Activated CD4-positive, alpha-beta T cell treated with anti-CD3 and anti-CD28 coated beads, Interleukin-10, Interleukin-2, amounts not matched to agents 100 ng/mL and 50 ng/mL, durations not matched to agents 16 hours and 8 hours (primary cell): ENCODE results near the gene CLCF1.

Experiments used
- DNase-seq: peaks from one replicate; pipeline ENCODE4 v3.0.0-alpha.2; 2020

The CLCF1 gene

GRCh38 chr11:67393990-67394389 lies 20.6 kb upstream of the CLCF1 start:
- DNase-seq = no peak

DNA sequence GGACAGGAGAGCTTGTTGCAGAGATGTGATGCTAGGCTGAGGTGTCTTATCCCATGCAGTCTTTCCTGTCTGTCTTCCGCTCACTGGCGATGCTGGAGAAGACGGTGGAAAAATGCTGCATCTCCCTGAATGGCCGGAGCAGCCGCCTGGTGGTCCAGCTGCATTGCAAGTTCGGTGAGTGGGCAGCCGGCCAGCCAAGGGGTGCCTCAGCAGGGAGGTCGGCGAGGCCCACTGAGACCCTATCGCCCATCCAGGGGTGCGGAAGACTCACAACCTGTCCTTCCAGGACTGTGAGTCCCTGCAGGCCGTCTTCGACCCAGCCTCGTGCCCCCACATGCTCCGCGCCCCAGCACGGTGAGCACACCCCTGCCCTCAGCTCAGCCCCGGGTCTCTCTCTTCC lies 20.0 kb upstream of the CLCF1 start:
- DNase-seq = no peak

DNA sequence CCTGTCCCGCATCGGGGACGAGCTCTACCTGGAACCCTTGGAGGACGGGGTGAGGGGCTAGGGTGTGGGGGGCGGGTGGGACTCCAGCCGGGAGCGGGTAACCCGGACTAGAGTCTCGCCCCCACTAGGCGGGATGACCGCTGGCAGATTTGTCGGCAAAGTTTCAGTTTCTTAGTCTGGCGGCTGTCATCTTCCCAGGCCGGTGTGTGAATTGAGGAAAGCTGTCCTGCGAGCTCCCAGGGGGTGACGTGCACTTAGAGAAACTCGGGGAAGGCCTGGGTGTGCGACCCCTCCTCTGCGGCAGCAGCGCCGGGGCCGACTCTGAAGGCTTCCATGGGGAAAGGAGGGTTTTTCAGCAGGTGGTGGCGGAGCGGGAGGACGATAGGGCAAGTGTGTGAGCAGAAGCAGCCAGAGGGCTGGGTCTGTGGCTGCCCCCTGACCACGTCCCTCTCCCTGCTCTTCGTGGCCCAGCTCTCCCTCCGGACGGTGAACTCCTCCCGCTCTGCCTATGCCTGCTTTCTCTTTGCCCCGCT lies 18.9 kb upstream of the CLCF1 start:
- no peak for DNase-seq

GRCh38 chr11:67391304-67392182 lies 18.1 kb upstream of the CLCF1 start, which contains the start of gene RAD9A:
TSS of gene RAD9A (plus strand) at chr11:67391986. CDS start at chr11:67392045, 59 bp downstream.
- peak; percentile 96 for DNase-seq

DNA sequence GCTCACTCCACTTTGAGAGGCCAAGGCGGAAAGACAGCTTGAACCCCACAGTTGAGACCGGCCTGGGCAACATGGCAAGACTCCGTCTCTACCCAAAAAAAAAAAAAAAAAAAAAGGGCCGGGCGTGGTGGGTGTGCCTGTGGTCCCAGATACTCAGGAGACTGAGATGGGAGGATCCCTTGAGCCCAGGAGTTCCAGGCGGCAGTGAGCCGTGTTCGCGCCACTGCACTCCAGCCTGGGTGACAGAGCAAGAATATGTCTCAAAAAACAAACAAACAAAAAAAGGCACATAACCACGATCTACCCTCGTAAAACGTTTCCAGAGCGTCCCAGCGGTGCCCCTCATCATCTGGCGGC lies 17.5 kb upstream of the CLCF1 start:
- DNase-seq = no peak

- peak; percentile 58 for DNase-seq
These were observed 16.1 kb upstream of the CLCF1 start for GRCh38 chr11:67389477-67389876.

GRCh38 chr11:67387518-67387917 lies 14.1 kb upstream of the CLCF1 start:
- no peak for DNase-seq

DNA sequence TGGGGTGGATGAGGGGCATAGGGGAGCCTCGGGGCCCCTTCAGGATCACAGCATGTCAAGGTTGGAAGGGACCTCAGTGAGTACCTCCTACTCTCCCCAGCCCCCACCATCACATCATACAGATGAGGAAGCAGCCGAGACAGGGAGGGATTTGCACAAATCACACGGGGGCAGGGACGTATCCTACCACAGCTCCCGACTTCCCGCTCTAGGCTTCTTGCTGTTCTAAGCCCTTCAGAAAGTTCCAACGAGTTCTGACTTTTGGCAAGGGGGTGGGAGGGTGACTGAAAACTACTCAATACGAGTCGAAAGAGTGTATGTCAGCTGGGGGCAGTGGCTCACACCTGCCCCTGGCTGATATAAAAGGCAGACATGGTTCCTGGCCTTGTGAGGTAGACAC lies 13.7 kb upstream of the CLCF1 start:
- DNase-seq = no peak

GRCh38 chr11:67384851-67385366 lies 11.5 kb upstream of the CLCF1 start:
- no peak for DNase-seq

DNA sequence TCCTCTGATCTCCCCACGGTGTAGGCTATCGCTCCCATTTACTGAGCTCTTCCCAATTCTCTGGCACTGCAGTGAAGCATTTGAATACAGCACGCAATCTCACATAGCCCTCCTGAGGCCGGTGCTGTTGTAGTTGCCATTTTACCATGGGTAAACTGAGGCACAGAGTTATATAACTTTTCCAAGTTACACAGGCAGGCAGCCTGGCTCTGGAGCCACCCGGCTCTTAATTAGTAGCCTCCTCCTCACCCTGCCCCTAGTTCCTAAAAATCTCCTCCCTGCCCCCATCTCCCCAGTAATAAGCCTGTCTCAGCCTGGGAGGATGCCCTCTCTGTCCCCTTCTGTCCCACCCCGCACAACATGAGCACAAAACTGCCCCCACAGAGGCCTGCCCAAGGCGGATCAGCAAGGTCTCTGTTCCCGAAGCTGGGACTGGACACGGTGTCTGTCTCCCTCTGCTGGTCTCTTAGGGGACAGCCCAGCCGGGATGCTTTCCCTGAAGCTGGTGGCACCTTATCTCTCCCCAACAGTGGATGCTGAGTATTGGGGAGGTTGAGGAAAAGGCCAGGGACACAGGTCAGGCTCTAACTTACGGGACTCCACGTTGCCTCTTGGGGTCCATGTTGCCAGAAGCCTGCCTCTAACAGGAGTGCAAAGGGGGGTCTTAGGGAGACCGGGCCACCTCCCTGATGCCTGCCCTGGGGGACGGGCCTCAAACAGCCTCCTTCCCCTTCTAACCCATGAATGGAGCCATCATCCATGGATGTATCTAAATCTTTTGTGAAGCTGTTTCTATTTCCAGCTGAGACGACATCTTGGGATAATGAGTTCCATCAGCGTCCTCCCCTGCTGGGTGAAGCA lies 9.1 kb upstream of the CLCF1 start:
- DNase-seq = peak; percentile 86

- DNase-seq = no peak
These were observed 8.0 kb upstream of the CLCF1 start for GRCh38 chr11:67381244-67381972.

DNA sequence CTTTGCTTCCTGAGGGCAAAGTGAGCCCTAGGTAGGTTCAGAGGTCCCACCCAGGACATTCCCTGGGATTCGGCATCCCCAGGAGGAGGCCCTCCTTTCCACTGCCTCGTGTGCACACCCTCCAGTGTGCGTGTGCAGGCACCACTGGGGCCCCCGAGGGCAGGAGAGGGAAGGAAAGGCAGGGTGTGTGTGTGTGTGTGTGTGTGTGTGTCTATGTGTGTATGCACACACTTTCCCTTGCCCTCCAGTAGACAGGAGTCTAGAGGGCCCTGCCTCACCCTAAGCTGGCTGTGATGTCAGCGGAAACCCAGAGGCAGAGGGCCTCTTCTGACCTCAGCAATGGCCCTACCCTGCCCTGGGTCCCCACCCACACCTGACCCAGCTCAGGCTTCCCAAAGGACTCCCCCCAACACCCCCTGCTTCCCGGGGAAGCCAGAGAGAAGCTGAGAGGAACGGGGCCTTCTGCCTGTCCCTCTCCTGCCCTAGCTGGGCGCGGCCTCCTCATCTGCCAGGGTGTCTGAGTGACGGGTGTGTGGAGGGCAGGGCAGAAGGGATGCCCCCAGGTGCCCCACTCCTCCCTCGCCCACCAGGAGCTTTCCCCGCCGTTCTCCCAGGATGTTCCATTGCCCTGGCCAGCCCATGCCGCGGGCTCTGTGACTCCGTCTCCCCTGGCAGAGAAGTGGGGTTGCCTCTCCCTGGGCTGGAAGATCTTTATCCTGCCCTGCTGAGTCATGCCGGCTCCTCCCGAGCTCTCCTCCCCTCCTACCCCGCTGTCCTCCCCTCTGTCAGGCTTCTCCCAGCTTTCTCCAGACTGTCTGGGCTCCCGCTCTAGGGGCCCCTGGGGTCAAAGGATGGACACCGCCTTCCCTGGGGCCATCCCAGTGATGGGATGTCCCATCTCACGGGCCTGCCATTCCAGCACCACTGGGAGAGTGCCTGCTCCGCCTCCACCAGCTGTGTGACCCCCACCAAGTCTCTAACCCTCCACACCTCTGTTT lies 6.0 kb upstream of the CLCF1 start:
- no peak for DNase-seq

GRCh38 chr11:67378544-67378943 lies 5.1 kb upstream of the CLCF1 start:
- DNase-seq = no peak

GRCh38 chr11:67376873-67377808 lies 3.7 kb upstream of the CLCF1 start:
- no peak for DNase-seq

DNA sequence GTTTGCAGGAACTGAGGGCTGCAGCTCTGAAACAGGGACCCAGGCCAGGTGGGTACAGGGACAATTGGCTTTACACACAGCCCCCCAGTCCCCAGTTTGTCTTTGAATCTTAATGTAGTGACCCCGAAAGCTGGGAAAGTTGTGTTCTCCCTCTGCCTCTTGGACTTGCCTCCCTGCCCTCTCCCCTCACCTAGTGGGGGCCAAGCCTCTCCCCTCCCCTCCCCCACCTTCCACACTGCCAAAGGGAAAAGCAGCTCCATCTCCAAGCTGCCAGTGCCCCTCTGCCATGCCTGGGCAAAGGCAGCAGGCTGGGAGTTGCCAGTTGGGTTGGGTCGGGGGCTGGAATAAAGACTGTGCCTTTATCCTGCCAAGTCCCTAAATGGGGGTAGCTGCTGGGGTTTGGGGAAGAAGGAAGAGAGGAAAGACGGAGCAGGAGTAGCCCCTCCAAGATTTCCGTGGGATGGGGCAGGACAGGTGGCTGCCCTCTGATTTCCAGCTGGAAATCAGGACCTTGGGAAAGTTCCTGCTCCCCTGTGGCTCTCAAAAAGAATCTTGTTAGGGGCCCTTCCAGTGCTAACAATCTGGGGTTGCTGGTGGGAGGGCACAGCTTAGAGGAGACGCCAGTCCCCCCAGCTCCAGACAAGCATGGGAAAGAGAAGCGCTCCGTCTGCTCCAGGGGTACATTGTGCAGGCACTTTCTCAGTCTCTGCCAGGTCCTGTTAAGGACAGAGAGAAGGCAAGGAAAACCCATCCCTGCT lies 2.8 kb upstream of the CLCF1 start:
- DNase-seq = no peak

GRCh38 chr11:67375320-67376055 lies 2.1 kb upstream of the CLCF1 start:
- no peak for DNase-seq

DNA sequence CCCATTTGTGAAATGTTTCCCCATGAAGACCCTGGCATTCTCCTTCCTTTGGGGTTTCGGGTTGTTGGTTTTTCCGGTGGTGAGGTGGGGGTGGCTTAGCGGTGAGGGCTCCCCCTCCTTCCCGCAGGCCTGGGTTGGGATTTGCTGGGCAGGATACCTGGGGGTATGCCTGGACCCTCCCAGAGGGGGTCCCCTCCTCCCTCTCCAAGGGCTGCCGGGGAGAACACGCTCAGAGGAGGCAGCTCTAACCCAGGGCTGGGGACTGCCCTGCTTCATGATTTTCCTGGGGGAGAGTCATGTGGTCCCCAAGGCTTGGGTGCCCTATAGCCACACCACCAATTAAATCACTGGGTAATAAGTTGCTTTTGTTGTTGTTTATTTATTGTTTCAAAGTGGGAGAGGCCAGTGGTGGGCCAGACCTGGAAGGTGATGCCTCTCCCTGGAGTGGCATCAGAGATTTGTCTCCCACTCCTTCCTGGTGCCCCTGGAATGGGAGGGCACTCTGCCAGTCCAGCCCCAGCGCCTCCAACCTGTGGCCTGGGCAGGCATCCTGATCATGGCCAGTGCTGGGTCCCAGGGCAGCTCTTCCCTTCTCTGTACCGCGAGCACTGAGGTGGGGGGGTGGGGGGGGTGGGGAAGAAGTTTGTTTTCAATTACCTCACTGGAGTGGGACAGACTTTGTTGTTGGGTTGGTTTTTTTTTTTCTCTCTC lies 1.3 kb upstream of the CLCF1 start:
- DNase-seq = no peak
